ENCODE measurements around the gene VSTM5.
"Not testable (repeated sequence)": the region's sequence is repeated elsewhere in the genome, so short reads cannot be mapped to it uniquely, and the experiment has no call there.

The VSTM5 gene

GRCh38 chr11:93784935-93785360 is 65.5 kb downstream of the VSTM5 start:
- DNase-seq = no peak

GRCh38 chr11:93784145-93784934 is 66.1 kb downstream of the VSTM5 start, which contains the start of gene MED17:
Gene MED17, plus strand, starts transcription at chr11:93784282. Its CDS starts 232 bp downstream, at chr11:93784514.
- DNase-seq = peak; percentile 87

- DNase-seq = no peak
Measured at GRCh38 chr11:93783765-93784144, 66.7 kb downstream of the VSTM5 start.

GRCh38 chr11:93783362-93783761 is 67.1 kb downstream of the VSTM5 start:
- DNase-seq = no peak

- no peak for DNase-seq
Measured at GRCh38 chr11:93775289-93775688, 75.1 kb downstream of the VSTM5 start.

- DNase-seq = not testable (repeated sequence)
Measured at GRCh38 chr11:93774560-93774959, 75.9 kb downstream of the VSTM5 start.

- no peak for DNase-seq
Measured at GRCh38 chr11:93773601-93774200, 76.7 kb downstream of the VSTM5 start.

GRCh38 chr11:93773045-93773477 is 77.4 kb downstream of the VSTM5 start:
- no peak for DNase-seq

- DNase-seq = no peak
Measured at GRCh38 chr11:93772123-93772522, 78.3 kb downstream of the VSTM5 start.

- DNase-seq = no peak
Measured at GRCh38 chr11:93770160-93770559, 80.3 kb downstream of the VSTM5 start.

All from DMS153 (cell line).